Erythroblast (primary cell): Measurements from ENCODE around the gene MB.

ENCODE experiments used
- DNase-seq, 2 experiments: peaks; one replicate each; lab custom pipeline; 2025; lab: John Stamatoyannopoulos, UW
- GATA1 ChIP-seq: IDR thresholded peaks from 2 replicates; pipeline ENCODE4 v1.6.1; 2011; ENCODE audit warnings: low read depth, mild to moderate bottlenecking, control low read depth, low read length, moderate library complexity
- POLR2A ChIP-seq: IDR thresholded peaks from 2 replicates; pipeline ENCODE4 v1.6.1; 2011; ENCODE audit warnings: mild to moderate bottlenecking, low read length

MB gene

DNA sequence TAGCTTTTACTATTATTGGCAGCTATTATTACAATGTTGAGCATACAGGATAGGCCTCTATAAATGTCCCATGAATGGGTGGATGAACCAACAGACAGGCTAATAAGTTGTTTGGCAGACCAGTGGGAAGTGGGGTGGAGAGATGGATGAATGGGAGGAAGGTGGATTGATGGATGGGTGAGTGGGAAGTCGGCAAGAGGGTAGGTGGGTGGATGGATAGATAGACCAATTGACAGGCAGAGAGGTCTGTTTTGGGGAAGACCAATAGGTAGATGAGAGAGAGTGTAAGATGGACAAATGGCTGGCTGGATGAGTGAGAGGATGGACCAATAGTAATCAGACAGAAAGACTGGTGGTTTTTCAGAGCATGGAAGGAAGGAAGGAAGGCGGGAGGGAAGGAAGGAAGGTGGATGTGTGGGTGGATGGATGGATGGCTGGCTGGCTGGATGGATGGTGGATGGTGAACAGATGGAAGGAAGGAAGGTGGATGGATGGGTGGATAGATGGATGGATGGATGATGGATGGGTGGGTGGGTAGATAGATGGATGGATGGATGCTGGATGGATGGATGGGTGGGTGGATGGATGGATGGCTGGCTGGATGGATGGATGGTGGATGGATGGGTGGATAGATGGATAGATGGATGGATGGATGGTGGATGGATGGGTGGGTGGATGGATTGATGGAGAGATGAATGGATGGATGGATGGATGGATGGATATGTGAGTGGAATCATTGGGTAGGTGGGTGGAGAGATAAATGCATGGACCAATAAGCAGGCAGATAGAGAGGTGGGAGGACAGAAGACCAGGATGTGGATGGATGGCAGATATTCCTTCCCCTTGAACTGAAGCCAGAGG, 39.1 kb downstream of the MB start:
- no peak for DNase-seq
- no peak for TF ChIP-seq POLR2A
- TF ChIP-seq GATA1, result no peak

DNA sequence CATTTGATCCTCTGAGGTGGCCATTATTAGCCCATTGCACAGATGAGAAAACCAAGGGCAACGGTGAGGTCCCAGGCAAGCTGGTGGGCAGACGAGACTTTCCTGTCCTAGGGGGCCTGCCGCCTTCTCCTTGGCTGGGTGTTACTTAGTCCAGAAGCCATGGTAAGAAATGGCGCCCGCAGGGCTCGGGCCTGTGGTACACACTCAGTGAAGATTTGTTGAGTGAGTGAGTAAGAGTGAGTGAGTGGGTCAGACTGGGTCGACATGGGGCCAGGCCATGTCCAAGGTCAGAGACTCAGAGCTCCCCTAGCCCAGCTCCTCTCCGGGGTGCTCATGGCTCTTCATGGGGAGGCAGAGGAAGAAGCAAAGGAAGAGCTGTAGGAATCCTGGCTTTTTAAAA, 40.5 kb downstream of the MB start:
- TF ChIP-seq GATA1, result no peak
- no peak for TF ChIP-seq POLR2A

DNA sequence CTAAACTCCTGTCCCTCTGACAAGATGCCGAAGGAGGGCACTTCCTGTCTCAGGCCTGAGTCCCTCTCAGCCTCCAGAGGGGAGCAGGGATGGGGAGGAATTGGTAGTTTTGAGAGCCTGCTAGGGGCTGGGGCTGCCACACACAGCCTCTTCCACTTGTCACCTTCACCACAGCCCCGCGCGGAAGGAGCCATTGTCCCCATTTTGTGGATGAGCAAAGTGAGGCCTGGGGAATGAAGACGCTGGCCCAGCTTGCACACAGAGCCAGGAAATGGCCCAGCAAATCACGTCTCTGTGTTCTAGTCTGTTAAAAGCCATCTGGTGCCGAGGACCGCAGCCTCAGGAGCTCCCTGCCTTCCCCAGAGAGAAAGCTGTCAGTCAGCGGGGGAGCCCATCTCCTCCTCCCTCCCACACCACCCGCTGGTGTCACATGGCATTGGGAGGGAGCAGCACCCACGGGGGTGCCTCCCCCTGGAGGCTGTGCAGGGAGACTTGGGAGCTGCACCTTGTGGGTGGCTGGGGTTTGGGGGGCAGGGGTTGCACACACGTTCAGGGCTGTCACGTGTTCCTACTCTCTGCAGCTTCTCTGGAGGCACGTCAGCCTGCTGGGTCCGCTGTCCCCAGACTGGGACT, 41.9 kb downstream of the MB start:
- no peak for TF ChIP-seq POLR2A
- TF ChIP-seq GATA1, result no peak
- DNase-seq, result no peak

More for the DNA sequence above, 40.5 kb downstream of the MB start:
- no peak for DNase-seq

DNA sequence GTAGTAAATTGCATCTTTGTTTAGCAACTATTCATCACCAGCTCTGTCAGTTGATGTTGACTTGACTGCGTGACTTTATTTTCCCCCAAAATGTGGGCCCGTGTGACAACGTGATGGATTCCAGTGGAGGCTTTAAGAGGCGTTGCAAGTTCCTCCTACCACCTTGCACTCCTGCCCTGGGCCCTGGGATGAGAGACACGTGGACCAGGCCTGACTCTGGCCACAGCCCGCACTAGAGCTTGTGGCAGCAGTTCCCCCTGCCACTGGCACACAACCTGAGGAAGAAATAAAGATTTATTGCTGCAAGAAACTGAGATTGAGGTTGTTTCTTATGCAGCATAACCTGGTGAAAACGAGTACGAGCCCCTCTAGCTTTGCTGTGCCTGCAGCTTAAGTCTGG, 44.6 kb downstream of the MB start:
- no peak for DNase-seq
- no peak for TF ChIP-seq GATA1
- no peak for TF ChIP-seq POLR2A

DNA sequence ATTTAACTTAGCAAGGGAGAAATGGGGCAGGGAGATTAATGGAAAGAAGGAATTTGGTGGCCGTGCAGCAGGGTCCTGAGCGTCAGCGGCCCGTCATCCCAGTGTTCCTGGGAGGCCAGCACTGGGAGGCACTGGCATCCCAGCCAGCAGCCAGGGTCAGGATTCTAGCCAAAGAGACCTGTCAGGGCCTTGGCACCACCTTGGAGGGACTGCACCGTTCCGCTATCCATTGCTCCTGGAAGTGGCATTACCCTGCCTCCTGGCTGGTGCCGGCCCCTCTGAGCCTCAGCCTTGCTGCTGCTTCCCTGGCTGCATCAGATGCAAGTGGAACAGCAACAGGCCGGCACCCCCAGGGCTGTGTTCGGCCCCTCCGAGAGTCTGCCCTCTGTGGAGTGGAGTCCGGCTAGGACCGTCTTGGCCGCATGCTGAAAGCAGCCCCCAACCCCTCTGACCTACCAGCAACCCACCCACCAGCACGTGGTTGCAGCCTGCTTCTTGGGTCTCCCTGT, 46.4 kb downstream of the MB start:
- TF ChIP-seq POLR2A (no peak), GATA1 (no peak)
- no peak for DNase-seq

DNA sequence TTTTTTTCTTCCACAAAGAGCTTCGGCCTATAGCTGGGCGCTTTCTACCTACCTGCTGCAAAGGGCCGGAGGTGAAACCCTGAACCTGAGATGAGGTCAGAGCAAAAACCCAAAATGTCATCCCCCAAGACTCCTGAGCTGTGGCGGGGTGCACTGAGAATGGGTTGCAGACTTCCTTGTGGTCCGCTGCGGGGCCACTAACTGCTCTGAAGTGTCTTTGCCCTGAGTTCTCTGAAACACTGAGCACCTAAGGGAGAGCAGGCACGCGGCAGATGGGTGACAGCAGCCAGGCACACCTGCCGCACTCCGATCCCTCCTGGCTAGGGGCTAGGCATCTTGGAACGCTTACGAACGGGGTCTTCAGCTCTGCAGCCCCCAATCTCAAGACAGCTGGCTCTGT, 47.2 kb downstream of the MB start:
- TF ChIP-seq GATA1 (no peak), POLR2A (no peak)
- no peak for DNase-seq

DNA sequence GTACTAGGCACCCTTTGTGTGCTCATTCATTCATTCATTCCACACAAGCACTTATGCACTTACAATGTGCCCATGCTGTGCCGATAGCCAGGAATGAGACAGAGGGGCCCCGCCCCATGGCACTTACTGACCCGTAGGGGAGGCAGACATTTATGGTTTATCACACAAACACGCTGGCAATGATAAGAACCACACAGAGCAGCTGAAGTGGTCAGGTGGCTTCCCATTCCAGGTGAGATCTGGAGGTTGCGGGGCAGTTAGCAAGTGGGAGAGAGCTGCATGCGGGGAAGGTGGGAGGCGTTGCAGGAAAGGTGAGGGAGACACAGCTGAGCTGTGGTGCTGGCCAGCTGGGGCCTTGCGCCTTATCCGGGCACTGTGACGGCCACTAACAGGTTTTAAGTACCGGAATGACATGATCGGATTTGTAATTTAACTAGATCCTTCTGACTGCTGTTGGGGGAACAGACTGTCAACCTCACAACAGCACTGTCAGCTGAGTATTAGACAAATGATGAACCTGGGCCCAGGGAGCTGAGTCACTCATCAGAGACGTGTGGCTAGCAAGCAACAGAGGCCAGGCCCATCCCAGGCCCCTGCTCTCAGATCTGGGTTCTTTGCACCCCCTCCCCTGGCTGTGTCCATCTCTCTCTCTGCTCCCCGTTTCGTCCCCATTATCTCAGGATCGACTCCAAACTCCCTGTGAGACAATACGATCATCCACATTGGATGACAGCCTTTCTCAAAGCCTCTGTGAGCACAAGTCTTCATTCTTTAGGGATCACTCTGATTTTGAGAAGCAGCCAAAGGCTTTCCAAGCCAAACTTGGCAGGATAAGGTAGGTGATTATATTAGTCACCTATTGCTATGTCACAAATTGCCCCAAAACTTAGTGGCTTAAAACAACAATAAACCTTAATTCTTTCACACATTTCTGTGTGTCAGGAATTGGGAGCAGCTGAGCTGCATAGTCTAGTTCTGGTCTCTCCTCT, 48.1 kb downstream of the MB start:
- no peak for DNase-seq
- TF ChIP-seq POLR2A, result no peak
- no peak for TF ChIP-seq GATA1

DNA sequence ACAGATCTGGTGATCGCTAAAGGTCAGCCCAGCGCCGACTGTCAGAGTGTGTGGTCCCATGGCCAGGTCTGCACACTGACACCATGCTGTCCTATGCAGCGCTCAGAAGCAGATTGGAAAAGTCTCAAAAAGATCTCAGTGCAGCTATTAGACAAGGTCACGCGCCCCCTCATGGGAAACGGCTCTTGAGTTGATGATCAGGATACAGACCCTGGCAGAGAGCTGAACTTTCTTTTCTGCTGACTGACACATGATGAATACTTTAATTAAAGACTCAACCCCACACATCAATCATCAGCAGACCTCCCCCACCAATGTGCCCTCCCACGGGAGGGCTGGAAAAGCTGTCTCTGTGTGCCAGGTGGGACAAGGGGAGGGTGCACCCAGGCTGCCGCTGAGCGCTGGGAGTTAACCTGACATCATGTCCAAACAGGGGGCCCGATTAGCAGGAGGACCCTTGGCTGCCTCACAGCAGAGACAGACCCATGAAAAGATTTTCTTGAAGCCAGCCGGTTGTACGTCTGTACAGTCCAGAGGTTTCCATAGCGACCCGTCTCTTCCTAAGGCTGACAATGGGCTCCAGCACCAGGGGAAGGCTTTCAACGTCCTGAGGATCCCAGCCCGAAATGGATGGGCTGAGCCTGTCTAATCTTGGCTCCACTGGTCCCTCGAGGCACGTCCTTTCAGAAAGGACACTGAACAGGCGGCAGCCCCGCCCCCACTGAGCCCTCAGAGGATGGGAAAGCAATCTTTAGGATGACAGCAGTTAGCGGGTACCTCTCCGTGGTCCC, 49.6 kb downstream of the MB start:
- DNase-seq, result no peak
- TF ChIP-seq GATA1, result no peak
- no peak for TF ChIP-seq POLR2A

DNA sequence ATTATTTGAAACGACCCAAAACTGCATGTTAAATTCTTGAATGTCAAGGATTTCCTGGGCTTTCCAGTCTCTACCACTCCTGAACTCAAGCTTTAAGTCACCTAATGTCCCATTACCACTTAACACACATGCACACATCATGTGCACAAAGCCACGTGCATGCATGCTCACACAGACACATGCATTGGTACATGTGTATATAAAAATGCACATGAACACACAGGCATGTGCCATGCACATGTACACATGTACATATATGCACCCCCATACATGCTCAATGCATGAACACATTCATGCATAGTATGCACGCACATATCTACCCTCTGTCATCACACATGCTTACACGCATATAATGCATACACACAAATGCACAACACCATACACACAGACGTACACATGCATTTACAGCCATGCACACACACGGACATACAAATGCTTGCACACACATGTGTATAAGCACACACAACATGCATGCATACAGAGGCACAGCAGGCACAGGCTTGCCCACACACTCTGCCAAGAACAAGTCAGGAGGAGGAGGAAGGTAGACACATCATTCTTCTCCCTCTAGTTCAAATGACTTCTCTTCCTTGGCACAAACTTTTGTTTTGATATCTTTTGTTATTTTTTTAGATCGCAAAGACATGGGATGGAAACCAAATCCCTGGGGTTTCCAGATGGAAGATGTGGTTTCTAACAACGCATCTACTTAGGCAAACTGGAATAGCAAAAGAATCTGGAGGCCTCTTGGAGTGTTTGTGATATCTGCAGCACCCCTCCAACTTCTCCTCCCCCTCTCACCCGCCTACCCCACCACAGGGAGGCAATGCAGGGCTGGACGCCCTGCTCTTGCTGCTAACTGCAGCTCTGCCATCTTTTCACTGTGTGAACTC, 51.9 kb downstream of the MB start:
- no peak for DNase-seq
- no peak for TF ChIP-seq GATA1
- TF ChIP-seq POLR2A, result no peak

DNA sequence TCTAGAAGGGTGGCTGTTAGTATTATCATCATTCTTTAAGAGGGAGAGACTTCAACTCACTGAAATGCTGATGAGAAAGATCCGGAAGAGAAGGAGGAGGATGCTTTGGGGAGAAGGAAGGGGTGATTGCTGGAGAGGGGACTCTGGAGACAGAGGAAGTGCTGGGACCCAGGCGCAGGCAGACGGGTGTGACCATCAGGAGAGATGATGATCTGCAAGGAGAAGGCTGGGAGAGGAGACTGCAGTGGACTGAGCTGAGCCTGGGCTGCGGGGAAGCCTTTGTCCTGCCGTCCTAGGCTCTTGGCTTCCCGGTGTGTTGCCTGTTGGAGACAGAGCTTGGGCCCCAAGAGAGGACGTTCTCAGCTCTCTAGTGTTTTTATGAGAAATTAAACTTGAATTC, 53.9 kb downstream of the MB start:
- TF ChIP-seq POLR2A, result no peak
- TF ChIP-seq GATA1, result no peak
- no peak for DNase-seq

DNA sequence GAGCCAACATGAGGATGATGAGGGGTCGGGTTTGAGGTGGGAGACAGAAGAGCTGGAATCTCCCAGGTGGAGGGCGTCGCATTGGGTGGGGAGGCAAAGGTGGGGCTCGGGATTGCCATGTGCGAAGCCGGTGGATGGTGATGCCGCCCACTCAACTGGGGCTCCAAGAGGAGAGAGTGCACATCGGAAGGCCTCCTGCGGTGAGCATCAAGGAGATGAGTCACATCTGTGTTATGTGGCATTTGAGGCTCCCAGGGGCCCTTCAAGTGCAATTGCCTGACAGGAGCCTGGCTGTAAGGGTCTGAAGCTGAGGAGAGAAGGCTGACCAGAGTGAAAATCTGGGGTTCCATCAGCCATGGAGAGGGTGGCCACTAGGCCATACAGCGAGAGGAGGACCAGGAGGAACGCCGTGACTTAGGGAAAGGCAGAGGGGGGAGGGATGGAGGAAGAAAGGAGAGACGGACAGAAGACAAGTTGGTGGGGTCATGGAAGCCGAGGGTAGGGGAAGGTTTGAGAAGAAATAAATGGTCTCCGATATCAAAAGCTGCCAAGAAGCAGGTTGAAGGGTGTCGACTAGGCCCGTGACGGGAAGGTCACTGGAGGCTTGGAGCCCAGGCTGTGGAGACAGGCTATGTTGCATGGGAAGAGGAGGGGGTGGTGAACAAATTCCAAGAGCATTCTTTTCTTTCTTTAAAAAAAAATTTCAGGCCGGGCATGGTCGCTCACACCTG, 55.2 kb downstream of the MB start:
- no peak for DNase-seq
- no peak for TF ChIP-seq POLR2A

DNA sequence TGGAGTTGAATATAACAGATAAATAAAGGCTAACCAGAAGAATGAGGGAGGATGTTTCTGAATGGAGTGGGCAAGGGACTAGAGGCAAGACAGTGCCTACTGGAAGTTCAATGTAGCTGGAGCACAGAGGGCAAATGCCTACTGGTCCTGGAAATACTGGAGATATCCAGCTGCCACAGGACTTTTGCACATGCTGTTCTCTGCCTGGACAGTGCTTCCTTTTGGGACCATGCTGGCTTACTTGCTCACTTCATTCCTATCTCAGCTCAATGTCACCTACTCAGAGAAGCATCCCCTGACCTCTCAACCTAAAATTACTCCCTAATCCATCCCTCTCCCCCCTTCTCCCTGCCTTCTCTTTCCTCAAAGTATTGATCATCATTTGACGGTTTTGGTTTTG, 56.3 kb downstream of the MB start:
- DNase-seq, result no peak
- TF ChIP-seq POLR2A (no peak), GATA1 (no peak)
